GM13976 (cell line): ENCODE results near the gene C2orf76.

Source experiments
- DNase-seq: peaks from one replicate; pipeline ENCODE4 v3.0.0; 2012; ENCODE audit warnings: low spot score
- in situ Hi-C: fragments of 300-500 bp; cut with MboI; formaldehyde crosslinking; loops from one replicate; pipeline ENCODE4 v1.12.0; 2022; ENCODE audit warnings: low sequenced_read_pairs, mixed read lengths, inconsistent platforms; ENCODE audit not compliant: unreplicated experiment
- TF ChIP-seq, protein P1 (sequence below): IDR thresholded peaks from 2 replicates; pipeline ENCODE4 v1.5.1; 2012; ENCODE audit warnings: borderline replicate concordance, mild to moderate bottlenecking; ENCODE audit not compliant: insufficient read depth; ENCODE audit errors: extremely low read depth, missing control alignments, control extremely low read depth

The C2orf76 gene

DNA sequence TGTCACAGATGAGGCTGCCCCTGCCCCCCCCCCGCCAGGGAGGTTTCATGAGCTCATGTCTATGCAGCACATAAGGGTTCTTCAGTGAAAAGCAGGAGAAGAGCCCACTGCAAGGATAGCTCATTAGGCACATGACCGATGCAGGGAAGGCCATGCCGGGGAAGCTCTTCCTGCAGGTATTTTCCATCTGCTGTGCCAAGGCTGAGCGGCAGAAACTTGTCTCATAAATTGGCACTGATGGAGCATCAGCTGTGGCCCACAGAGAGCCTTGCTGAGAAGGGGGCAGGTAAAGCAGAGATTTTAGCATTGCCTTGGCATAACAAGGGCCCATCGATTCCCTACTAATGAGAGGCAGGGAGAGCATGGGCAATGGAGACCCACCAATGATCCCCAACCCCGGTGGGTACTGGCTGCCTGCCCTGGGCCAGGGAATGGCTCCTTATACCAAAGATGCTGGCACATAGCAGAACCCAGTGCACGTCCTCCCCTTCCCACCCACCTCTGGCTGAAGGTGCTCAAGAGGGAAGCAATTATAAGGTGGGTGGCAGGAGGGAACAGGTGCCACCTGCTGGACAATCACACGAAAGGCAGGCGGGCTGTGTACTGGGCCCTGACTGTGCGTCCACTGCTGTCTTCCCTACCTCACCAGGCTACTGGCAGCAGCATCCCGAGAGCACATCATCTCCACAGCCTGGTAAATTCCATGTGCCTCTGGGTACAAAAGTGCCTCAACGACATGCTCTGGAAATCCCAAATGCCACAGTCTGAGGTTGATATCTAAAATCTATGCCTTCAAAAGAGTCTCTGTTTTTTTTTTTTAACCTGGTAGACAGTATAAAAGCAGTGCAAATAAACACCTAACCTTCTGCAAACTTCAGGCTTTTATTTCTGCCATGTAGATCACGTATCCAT is 101.6 kb downstream of the C2orf76 start:
- in situ Hi-C loops = no loop called here
- DNase-seq = peak; percentile 81
- TF ChIP-seq, protein P1, sequence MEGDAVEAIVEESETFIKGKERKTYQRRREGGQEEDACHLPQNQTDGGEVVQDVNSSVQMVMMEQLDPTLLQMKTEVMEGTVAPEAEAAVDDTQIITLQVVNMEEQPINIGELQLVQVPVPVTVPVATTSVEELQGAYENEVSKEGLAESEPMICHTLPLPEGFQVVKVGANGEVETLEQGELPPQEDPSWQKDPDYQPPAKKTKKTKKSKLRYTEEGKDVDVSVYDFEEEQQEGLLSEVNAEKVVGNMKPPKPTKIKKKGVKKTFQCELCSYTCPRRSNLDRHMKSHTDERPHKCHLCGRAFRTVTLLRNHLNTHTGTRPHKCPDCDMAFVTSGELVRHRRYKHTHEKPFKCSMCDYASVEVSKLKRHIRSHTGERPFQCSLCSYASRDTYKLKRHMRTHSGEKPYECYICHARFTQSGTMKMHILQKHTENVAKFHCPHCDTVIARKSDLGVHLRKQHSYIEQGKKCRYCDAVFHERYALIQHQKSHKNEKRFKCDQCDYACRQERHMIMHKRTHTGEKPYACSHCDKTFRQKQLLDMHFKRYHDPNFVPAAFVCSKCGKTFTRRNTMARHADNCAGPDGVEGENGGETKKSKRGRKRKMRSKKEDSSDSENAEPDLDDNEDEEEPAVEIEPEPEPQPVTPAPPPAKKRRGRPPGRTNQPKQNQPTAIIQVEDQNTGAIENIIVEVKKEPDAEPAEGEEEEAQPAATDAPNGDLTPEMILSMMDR = peak; percentile 88

DNA sequence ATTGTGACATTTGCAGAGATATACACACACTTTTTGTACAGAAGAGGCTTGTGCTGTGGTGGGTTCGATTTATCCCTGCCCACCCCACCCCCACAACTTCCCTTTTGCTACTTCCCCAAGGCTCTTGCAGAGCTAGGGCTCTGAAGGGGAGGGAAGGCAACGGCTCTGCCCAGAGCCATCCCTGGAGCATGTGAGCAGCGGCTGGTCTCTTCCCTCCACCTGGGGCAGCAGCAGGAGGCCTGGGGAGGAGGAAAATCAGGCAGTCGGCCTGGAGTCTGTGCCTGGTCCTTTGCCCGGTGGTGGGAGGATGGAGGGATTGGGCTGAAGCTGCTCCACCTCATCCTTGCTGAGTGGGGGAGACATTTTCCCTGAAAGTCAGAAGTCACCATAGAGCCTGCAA is 103.0 kb downstream of the C2orf76 start:
- in situ Hi-C loops = no loop called here
- DNase-seq = no peak
- TF ChIP-seq, protein P1 = no peak

DNA sequence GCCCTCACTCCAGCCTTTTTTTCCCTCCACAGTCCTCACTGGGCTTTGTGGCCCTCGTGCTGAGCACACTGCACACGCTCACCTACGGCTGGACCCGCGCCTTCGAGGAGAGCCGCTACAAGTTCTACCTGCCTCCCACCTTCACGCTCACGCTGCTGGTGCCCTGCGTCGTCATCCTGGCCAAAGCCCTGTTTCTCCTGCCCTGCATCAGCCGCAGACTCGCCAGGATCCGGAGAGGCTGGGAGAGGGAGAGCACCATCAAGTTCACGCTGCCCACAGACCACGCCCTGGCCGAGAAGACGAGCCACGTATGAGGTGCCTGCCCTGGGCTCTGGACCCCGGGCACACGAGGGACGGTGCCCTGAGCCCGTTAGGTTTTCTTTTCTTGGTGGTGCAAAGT is 103.6 kb downstream of the C2orf76 start:
- TF ChIP-seq, protein P1 = no peak
- no peak for DNase-seq
- in situ Hi-C loops = no loop called here

DNA sequence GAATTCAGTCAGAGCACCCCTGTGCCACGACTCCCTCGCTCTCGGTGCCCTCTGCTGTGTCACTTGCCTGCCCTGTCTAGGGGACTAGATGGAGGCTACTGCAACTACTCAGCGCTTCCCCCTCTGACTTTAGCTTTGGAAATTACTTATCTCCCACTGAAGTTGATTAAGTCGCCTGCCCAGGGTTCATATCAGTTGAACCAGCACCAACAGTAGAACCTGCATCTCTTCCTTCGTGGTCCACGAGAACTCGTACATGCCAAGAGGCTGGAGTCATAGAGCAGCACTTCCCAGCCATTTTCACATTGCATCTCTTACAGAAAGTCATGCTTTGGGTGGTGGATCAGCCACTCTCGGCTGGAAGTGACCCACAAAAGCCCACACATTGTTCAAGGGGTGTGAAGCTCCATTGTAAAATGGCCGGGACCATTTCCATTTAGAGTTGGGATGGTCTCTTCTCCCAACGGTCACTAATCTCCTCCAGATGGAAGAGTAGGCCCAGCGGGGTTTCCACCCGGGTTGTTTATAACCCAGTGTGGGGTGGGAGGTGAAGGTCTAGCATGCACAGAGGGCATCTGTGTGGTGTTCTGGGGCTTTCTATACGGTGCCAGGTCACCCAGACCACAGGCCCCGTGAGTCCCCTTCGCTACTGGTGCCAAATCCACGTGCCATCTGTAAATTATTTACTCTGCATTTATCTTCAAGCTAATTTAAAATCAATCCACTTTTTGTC is 105.0 kb downstream of the C2orf76 start:
- in situ Hi-C loops = no loop called here
- DNase-seq = no peak
- TF ChIP-seq, protein P1 = no peak

DNA sequence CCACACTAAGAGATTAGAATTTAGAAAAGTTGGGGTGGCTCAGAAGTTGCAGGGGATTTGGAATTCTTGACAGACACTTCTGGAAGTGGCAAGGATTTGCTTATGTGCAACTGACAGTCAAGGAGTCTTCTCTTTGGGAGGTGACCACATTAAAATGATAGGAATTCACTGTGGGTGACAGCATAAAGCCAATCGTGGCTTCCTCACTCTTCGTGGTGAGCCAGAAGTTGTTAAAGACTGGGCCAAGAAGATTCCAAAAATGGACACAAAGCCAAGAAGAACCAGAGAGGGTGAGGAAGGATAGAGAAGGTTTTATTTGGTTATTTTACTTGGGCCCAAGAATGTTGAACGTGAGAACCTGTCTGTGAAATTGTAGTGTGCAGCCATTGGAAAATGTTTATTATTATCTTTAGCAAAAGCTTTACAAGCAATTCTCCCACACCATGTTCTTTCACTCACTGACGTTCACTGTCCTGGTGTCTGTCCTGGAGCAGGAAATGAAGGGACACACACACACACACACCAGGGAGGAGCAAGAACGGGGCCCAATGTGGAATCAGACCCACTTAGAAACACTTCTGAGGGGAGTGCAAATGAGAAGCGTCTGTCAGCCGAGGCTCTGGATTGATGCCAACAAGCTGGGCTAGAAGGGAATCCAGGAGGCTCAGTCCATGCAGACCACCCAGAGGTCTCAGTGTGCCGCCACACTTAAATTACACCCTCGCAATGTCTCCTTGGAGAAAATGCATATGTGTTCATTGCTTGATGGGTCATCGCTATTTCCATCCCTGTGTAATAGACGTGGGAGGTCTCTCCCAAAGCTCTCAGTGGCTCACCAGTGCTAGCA is 105.8 kb downstream of the C2orf76 start:
- in situ Hi-C loops = no loop called here
- TF ChIP-seq, protein P1 = no peak
- no peak for DNase-seq

DNA sequence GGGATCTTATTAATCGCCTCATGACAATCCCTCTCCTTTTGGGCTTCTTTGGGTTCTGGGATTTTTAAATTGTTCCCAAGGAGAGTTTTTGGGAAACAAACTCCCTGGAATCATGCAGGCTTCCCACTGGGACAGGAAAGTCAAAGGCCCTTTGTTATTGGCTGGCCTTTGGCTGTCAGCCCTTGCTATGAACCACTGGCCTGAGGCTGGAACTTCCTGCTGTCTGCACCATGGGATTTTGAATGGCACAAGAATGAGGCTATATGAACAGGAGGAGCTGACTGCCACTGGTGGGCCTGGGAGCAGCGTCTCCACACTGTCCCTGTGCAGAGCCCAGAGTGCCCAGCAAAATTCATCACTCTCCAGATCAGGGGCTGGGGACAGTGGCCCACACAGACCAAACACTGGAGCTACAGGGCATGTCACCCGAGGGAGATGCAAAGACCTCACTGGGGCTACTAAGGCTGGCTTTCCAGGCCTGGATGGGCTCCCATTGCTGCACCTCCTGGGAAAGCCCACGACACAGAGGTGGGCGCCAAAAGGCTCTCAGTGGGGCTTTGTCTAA is 107.3 kb downstream of the C2orf76 start:
- DNase-seq = no peak
- TF ChIP-seq, protein P1 = no peak
- in situ Hi-C loops = no loop called here
